Stimulated activated CD4-positive, alpha-beta T cell treated with anti-CD3 and anti-CD28 coated beads, Interleukin-15, amount 100 ng/mL, for 24 hours (primary cell): Measurements from ENCODE around the gene TMEM53.
"Not testable (repeated sequence)": the region's sequence is repeated elsewhere in the genome, so short reads cannot be mapped to it uniquely, and the experiment has no call there.

ENCODE experiments used
- DNase-seq: peaks from one replicate; pipeline ENCODE4 v3.0.0-alpha.2; 2020

Gene TMEM53

GRCh38 chr1:44672254-44672955 is 1.9 kb downstream of the TMEM53 start:
- DNase-seq: no peak

- no peak for DNase-seq
These were observed 3.3 kb downstream of the TMEM53 start for GRCh38 chr1:44670751-44671640.

- not testable (repeated sequence) for DNase-seq
These were observed 7.6 kb downstream of the TMEM53 start for GRCh38 chr1:44666719-44667118.

GRCh38 chr1:44664730-44665370 is 9.4 kb downstream of the TMEM53 start:
- peak; percentile 59 for DNase-seq

- no peak for DNase-seq
These were observed 10.9 kb downstream of the TMEM53 start for GRCh38 chr1:44663417-44663816.

GRCh38 chr1:44662683-44663030 is 11.6 kb downstream of the TMEM53 start:
- DNase-seq: no peak

- no peak for DNase-seq
These were observed 12.2 kb downstream of the TMEM53 start for GRCh38 chr1:44661781-44662682.

- no peak for DNase-seq
These were observed 14.1 kb downstream of the TMEM53 start for GRCh38 chr1:44660176-44660575.

GRCh38 chr1:44659566-44659965 is 14.7 kb downstream of the TMEM53 start:
- DNase-seq: no peak

- peak; percentile 18 for DNase-seq
These were observed 18.7 kb downstream of the TMEM53 start for GRCh38 chr1:44655609-44656008.

- no peak for DNase-seq
These were observed 19.6 kb downstream of the TMEM53 start for GRCh38 chr1:44654621-44655187.

- no peak for DNase-seq
These were observed 20.9 kb downstream of the TMEM53 start for GRCh38 chr1:44653107-44653964.

- DNase-seq: peak; percentile 84
These were observed 21.7 kb downstream of the TMEM53 start for GRCh38 chr1:44652445-44653106.

- DNase-seq: no peak
These were observed 23.2 kb downstream of the TMEM53 start for GRCh38 chr1:44651069-44651468.

- DNase-seq: no peak
These were observed 24.0 kb downstream of the TMEM53 start for GRCh38 chr1:44650159-44650831.

GRCh38 chr1:44649788-44650158 is 24.5 kb downstream of the TMEM53 start:
- DNase-seq: no peak

GRCh38 chr1:44648529-44649250 is 25.6 kb downstream of the TMEM53 start:
- DNase-seq: no peak

- no peak for DNase-seq
These were observed 26.4 kb downstream of the TMEM53 start for GRCh38 chr1:44647896-44648295.
